Activated naive CD8-positive, alpha-beta T cell treated with anti-CD3 and anti-CD28 coated beads, Interleukin-2, amount 10 ng/mL, durations not matched to agents 7 days and 5 days (primary cell): ENCODE measurements around the gene SMIM44. TPM values are rescaled to one million over a fixed set of nuclear protein-coding genes. Genes with fewer than 3 reads are reported as not detected.
A peak's percentile ranks its signal among the peaks of the same experiment; 100 is the strongest.
"Not testable (repeated sequence)": the region's sequence is repeated elsewhere in the genome, so short reads cannot be mapped to it uniquely, and the experiment has no call there.

Source experiments
- ATAC-seq: fragments of 150-1000 bp; cut with Tn5 transposase; one replicate; pipeline ENCODE4 v1.10.0; 2021; ENCODE audit warnings: low read depth, moderate library complexity
- POLR2A ChIA-PET: fragments of 350-600 bp; sonication (Branson Sonifier 250); formaldehyde crosslinking; loops from one replicate; lab custom pipeline; 2021; ENCODE audit warnings: antibody characterized with exemption; lab: Charles Lee
- DNase-seq: peaks from one replicate; pipeline ENCODE4 v3.0.0; 2021
- H3K27ac Mint-ChIP-seq: one replicate; pipeline ENCODE4 v1.8.0; 2022; ENCODE audit warnings: mild to moderate bottlenecking, mixed read lengths
- H3K27me3 Mint-ChIP-seq: one replicate; pipeline ENCODE4 v1.8.0; 2022; ENCODE audit warnings: mild to moderate bottlenecking, moderate library complexity, mixed read lengths
- H3K36me3 Mint-ChIP-seq: one replicate; pipeline ENCODE4 v1.8.0; 2021; ENCODE audit warnings: mild to moderate bottlenecking, mixed read lengths
- H3K4me1 Mint-ChIP-seq: one replicate; pipeline ENCODE4 v1.8.0; 2021; ENCODE audit warnings: mixed read lengths
- H3K4me3 Mint-ChIP-seq: one replicate; pipeline ENCODE4 v1.8.0; 2022; ENCODE audit warnings: mild to moderate bottlenecking, moderate library complexity, mixed read lengths
- H3K9me3 Mint-ChIP-seq: one replicate; pipeline ENCODE4 v1.8.0; 2021; ENCODE audit warnings: mixed read lengths
- total RNA-seq, 2 experiments: library from RNA; stranded (reverse); gene quantifications; one replicate each; pipeline ENCODE4 v1.2.3, GENCODE V29; 2021

SMIM44 gene
- total RNA-seq, 2 experiments from 2014 or later: not detected

- ATAC-seq (no peak), DNase-seq (no peak)
- Mint-ChIP-seq H3K9me3 (no peaks in the 10 kb centered on the region), H3K4me1 (peaks cover 5% of the 10 kb centered on the region), H3K4me3 (no peak overlapping the region), H3K27me3 (no peaks in the 10 kb centered on the region), H3K27ac (no peak overlapping the region), H3K36me3 (peaks cover 2% of the 10 kb centered on the region)
- POLR2A ChIA-PET: no interaction called here
Measured at GRCh38 chr19:3452171-3452941, 30.9 kb downstream of the SMIM44 start.

DNA sequence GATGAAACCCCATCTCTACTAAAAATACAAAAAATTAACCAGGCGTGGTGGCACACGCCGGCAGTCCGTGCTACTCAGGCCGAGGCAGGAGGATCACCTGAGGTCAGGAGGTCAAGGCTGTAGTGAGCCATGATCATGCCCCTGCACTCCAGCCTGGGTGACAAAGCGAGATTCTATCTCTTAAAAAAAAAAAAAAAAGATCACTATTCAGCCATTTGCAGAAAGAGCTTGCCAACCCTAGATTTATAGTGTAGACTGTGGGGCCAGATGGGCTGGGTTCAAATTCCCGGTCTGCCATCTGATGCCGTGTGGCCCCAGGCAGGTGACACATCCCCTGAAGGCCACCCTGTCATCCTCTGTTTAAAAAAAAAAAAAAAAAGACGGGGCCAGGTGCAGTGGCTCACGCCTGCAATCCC lies 31.8 kb downstream of the SMIM44 start:
- DNase-seq (no peak), ATAC-seq (no peak)
- Mint-ChIP-seq H3K36me3 (peaks cover 2% of the 10 kb centered on the region), H3K4me3 (no peak overlapping the region), H3K27me3 (no peaks in the 10 kb centered on the region), H3K4me1 (peaks cover 5% of the 10 kb centered on the region), H3K9me3 (no peaks in the 10 kb centered on the region), H3K27ac (no peak overlapping the region)
- POLR2A ChIA-PET: no interaction called here

GRCh38 chr19:3450796-3451411 lies 32.3 kb downstream of the SMIM44 start:
- Mint-ChIP-seq H3K36me3 (peaks cover 2% of the 10 kb centered on the region), H3K4me3 (no peak overlapping the region), H3K4me1 (peaks cover 5% of the 10 kb centered on the region), H3K27me3 (no peaks in the 10 kb centered on the region), H3K9me3 (no peaks in the 10 kb centered on the region), H3K27ac (no peak overlapping the region)
- POLR2A ChIA-PET: no interaction called here
- DNase-seq: no peak
- no peak for ATAC-seq

DNA sequence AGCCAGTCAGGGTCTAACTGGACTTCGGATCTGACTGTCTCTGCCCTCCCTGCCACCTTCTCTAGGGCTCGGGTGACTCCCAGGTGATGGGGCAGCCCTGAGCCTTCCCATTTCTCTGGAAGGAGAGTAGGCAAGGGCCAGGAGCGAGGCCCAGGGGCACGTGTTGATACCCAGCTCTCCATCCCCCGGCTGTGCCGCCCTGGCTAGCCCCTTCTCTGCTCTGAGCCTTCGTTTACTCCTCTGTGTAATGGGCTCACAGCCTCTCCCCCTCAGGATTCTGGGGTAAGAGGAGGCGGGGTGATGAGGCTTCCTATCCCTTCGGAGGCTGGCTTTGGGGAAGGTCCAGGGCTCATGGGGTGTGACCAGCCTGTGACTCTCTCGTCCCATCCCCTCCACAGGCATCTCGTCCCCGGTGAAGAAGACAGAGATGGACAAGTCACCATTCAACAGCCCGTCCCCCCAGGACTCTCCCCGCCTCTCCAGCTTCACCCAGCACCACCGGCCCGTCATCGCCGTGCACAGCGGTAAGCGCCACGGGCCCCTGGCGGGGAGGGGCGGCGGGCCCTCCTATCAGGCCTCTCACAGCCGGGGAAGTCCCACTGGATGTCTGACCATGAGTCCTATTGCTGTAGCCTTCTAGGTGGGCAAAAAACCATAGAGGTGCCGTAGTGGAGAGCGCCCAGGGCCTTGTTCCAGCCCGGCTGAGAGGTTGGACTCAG lies 34.5 kb downstream of the SMIM44 start:
- no peak overlapping the region for H3K27ac Mint-ChIP-seq
- POLR2A ChIA-PET: no interaction called here
- H3K27me3 Mint-ChIP-seq: no peaks in the 10 kb centered on the region
- no peak overlapping the region for H3K4me3 Mint-ChIP-seq
- ATAC-seq: no peak
- no peaks in the 10 kb centered on the region for H3K9me3 Mint-ChIP-seq
- H3K36me3 Mint-ChIP-seq: peaks cover 2% of the 10 kb centered on the region
- no peak for DNase-seq
- H3K4me1 Mint-ChIP-seq: peaks cover 8% of the 10 kb centered on the region

DNA sequence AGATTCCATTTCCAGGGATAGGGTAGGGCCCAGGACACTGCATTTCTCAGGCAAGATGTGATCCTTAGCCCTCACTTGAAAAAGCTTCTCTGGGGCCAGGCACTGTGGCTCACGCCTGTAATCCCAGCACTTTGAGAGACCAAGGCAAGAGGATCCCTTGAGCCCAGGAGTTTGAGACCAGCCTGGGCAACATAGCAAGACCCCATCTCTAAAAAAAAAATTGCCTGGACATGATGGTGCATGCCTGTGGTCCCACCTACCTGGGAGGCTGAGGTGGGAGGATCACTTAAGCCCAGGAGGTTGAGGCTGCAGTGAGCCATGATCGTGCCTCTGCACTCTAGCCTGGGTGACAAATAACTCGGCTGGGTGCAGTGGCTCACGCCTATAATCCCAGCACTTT lies 36.6 kb downstream of the SMIM44 start:
- H3K36me3 Mint-ChIP-seq, ATAC-seq, DNase-seq, H3K4me1 Mint-ChIP-seq, H3K27me3 Mint-ChIP-seq, H3K27ac Mint-ChIP-seq, H3K9me3 Mint-ChIP-seq, POLR2A ChIA-PET, H3K4me3 Mint-ChIP-seq: not testable (repeated sequence)

- H3K4me3 Mint-ChIP-seq: no peak overlapping the region
- H3K9me3 Mint-ChIP-seq: no peaks in the 10 kb centered on the region
- peaks cover 3% of the 10 kb centered on the region for H3K4me1 Mint-ChIP-seq
- no peak overlapping the region for H3K27ac Mint-ChIP-seq
- POLR2A ChIA-PET: no interaction called here
- no peaks in the 10 kb centered on the region for H3K27me3 Mint-ChIP-seq
- DNase-seq: no peak
- H3K36me3 Mint-ChIP-seq: no peaks in the 10 kb centered on the region
- ATAC-seq: no peak
Measured at GRCh38 chr19:3444695-3445234, 38.5 kb downstream of the SMIM44 start.

DNA sequence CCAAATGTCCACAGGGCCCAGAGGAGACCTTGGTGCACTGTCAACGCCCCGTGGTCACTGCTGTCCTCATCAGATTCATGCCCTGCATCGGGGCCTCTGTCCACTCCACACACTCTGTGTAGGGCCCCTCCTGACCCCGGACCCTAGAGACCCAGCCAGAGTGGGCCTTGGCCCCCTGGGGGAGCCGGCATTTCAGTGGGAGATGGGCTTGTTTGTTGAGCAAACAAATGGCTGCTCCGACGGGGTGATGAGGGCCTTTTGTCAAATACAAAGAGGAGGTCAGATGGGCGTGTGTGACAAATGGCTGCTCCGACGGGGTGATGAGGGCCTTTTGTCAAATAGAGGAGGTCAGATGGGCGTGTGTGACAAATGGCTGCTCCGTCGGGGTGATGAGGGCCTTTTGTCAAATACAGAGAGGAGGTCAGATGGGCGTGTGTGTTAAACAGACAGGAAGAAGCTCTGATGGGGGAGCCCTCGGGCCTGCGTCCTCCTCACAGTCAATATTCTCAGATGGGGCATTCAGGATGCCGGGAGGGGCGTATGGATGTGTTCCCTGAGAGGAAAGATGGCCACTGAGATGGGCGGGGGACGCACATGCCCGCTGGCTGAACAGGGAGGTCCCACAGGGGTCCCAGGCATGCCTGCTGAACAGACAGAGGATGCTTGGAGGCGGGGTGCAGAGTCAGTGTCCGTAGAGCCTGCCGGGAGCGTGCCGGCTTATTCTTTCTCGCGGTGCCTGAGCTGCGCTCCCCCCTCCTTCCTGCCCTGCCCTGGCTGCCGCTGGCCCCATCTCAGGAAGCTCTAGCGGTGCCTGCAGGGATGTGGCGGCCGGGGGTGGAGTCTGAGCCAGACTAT lies 39.2 kb downstream of the SMIM44 start:
- no peak for DNase-seq
- no peak overlapping the region for H3K4me3 Mint-ChIP-seq
- H3K27ac Mint-ChIP-seq: no peak overlapping the region
- no peak for ATAC-seq
- no peaks in the 10 kb centered on the region for H3K27me3 Mint-ChIP-seq
- no peaks in the 10 kb centered on the region for H3K9me3 Mint-ChIP-seq
- H3K4me1 Mint-ChIP-seq: peaks cover 3% of the 10 kb centered on the region
- POLR2A ChIA-PET: no interaction called here
- H3K36me3 Mint-ChIP-seq: no peaks in the 10 kb centered on the region

DNA sequence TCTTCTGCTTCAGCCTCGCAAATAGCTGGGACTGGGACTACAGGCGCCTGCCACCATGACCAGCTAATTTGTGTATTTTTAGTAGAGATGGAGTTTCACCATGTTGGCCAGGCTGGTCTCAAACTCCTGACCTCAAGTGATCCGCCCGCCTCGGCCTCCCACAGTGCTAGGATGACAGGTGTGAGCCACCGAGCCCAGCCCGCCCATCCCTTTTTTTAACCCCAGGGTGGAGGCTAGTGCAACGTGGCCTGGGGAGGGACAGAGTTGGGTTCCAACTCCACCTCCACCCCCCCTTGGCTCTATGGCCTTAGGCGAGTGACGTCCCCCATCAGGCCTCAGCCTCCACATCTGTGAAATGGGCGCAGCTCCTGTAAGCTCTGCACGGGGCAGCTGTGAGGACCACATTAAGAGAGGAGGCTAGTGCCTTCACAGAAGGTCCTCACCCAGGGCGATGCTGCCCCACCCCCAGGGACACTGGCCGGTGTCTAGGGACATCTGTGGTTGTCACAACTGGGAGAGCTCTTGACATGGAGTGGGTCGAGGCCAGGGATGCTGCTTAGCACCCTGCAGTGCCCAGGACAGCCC lies 40.7 kb downstream of the SMIM44 start:
- ATAC-seq (no peak), DNase-seq (no peak)
- POLR2A ChIA-PET: no interaction called here
- Mint-ChIP-seq H3K4me1 (peaks cover 3% of the 10 kb centered on the region), H3K27me3 (no peaks in the 10 kb centered on the region), H3K27ac (no peak overlapping the region), H3K9me3 (no peaks in the 10 kb centered on the region), H3K36me3 (peaks cover 2% of the 10 kb centered on the region), H3K4me3 (no peak overlapping the region)

- POLR2A ChIA-PET: no interaction called here
- Mint-ChIP-seq H3K4me1 (peaks cover 3% of the 10 kb centered on the region), H3K27ac (no peak overlapping the region), H3K36me3 (peaks cover 3% of the 10 kb centered on the region), H3K9me3 (no peaks in the 10 kb centered on the region), H3K27me3 (no peaks in the 10 kb centered on the region), H3K4me3 (no peak overlapping the region)
- no peak for DNase-seq
- ATAC-seq: no peak
Measured at GRCh38 chr19:3441986-3442329, 41.3 kb downstream of the SMIM44 start.

- ATAC-seq: no peak
- Mint-ChIP-seq H3K36me3 (peaks cover 3% of the 10 kb centered on the region), H3K4me3 (no peak overlapping the region), H3K27ac (no peak overlapping the region), H3K9me3 (no peaks in the 10 kb centered on the region), H3K4me1 (peaks cover 3% of the 10 kb centered on the region), H3K27me3 (no peaks in the 10 kb centered on the region)
- POLR2A ChIA-PET: no interaction called here
- DNase-seq: no peak
Measured at GRCh38 chr19:3441089-3441985, 41.9 kb downstream of the SMIM44 start.

DNA sequence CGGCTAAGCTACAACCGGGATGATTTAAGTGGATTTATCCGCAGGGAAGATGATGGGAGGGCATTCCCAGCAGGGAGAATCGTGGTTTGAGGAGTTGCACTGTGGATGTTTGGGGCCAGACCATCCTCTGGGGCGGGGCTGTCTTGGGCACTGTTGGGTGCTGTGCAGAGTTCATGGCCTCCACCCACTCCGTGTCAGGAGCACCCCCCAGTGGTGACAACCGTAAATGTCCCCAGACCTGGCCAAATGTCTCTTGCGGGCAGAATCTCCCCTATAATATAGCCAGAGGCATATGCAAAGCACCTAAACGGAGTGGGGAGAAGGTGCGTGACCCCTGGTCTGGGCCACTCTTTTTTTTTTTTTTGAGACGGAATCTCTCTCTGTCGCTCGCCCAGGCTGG lies 43.2 kb downstream of the SMIM44 start:
- DNase-seq (peak; percentile 59), ATAC-seq (no peak)
- H3K9me3 Mint-ChIP-seq: no peaks in the 10 kb centered on the region
- POLR2A ChIA-PET: no interaction called here
- no peaks in the 10 kb centered on the region for H3K27me3 Mint-ChIP-seq
- H3K4me1 Mint-ChIP-seq: peaks cover 6% of the 10 kb centered on the region
- H3K27ac Mint-ChIP-seq: no peak overlapping the region
- no peak overlapping the region for H3K4me3 Mint-ChIP-seq
- H3K36me3 Mint-ChIP-seq: peaks cover 3% of the 10 kb centered on the region
